Brain microvascular endothelial cell (primary cell): Measurements from ENCODE around the gene ERFL.

ENCODE experiments used
- DNase-seq: peaks from one replicate; pipeline ENCODE4 v3.0.0-alpha.2; 2020
- H3K27ac ChIP-seq: fragments of 250-450 bp; sonication (Bioruptor Pico); 2 replicates; pipeline ENCODE4 v1.5.1; 2020; ENCODE audit warnings: mild to moderate bottlenecking, moderate library complexity
- H3K27me3 ChIP-seq: fragments of 250-450 bp; sonication (Bioruptor Pico); replicated peaks from 2 replicates; pipeline ENCODE4 v1.5.1; 2020; ENCODE audit warnings: mild to moderate bottlenecking
- H3K36me3 ChIP-seq: fragments of 250-450 bp; sonication (Bioruptor Pico); replicated peaks from 2 replicates; pipeline ENCODE4 v1.5.1; 2020; ENCODE audit warnings: mild to moderate bottlenecking
- H3K4me3 ChIP-seq: 2 replicates; pipeline ENCODE4 v1.5.1; 2011; ENCODE audit warnings: low read depth, mild to moderate bottlenecking, control low read depth, low read length, moderate library complexity
- CTCF ChIP-seq: IDR thresholded peaks from 2 replicates; pipeline ENCODE4 v1.5.1; 2011; ENCODE audit warnings: low read depth, mild to moderate bottlenecking, moderate library complexity, low read length, control low read depth, inconsistent platforms; ENCODE audit errors: missing control alignments
- in situ Hi-C: cut with HindIII; loops from 2 replicates; pipeline ENCODE4 v1.10.0; 2017; ENCODE audit warnings: low sequenced_read_pairs, low pct_ligation_motif_present

ERFL gene

GRCh38 chr19:41872775-41873647 is 55.2 kb downstream of the ERFL start:
- H3K36me3 ChIP-seq = peaks cover 40% of the 10 kb centered on the region
- peak; percentile 58 for DNase-seq
- H3K4me3 ChIP-seq = no peak overlapping the region
- in situ Hi-C loops = no loop called here
- H3K27me3 ChIP-seq = no peaks in the 10 kb centered on the region
- H3K27ac ChIP-seq = no peak overlapping the region
- TF ChIP-seq CTCF = peak; percentile 90

GRCh38 chr19:41872384-41872774 is 55.9 kb downstream of the ERFL start:
- Histone ChIP-seq H3K27me3 (no peaks in the 10 kb centered on the region), H3K36me3 (peaks cover 47% of the 10 kb centered on the region), H3K27ac (no peak overlapping the region), H3K4me3 (no peak overlapping the region)
- TF ChIP-seq CTCF = no peak
- no peak for DNase-seq
- in situ Hi-C loops = no loop called here

GRCh38 chr19:41871573-41872383 is 56.5 kb downstream of the ERFL start:
- DNase-seq = no peak
- in situ Hi-C loops = no loop called here
- H3K27ac ChIP-seq = no peak overlapping the region
- peaks cover 53% of the 10 kb centered on the region for H3K36me3 ChIP-seq
- H3K27me3 ChIP-seq = no peaks in the 10 kb centered on the region
- no peak for TF ChIP-seq CTCF
- no peak overlapping the region for H3K4me3 ChIP-seq

GRCh38 chr19:41870401-41870873 is 57.8 kb downstream of the ERFL start:
- no peak overlapping the region for H3K27ac ChIP-seq
- no peak overlapping the region for H3K4me3 ChIP-seq
- no peaks in the 10 kb centered on the region for H3K27me3 ChIP-seq
- in situ Hi-C loops = no loop called here
- peaks cover 65% of the 10 kb centered on the region for H3K36me3 ChIP-seq
- DNase-seq = peak; percentile 38
- TF ChIP-seq CTCF = no peak

GRCh38 chr19:41869374-41869955 is 58.8 kb downstream of the ERFL start:
- H3K36me3 ChIP-seq = peaks cover 74% of the 10 kb centered on the region
- no peak for TF ChIP-seq CTCF
- no peaks in the 10 kb centered on the region for H3K27me3 ChIP-seq
- no peak for DNase-seq
- in situ Hi-C loops = no loop called here
- H3K4me3 ChIP-seq = no peak overlapping the region
- H3K27ac ChIP-seq = no peak overlapping the region
